Measurements from ENCODE around the gene MCF2L.

GRCh38 chr13:113084943-113085540 is 116.0 kb downstream of the MCF2L start:
- TF ChIP-seq POLR2AphosphoS5 (IDR thresholded peaks at IDR 0.05) (no peak), POLR2A (IDR thresholded peaks at IDR 0.05) (no peak)
- TF ChIP-seq, protein P1, sequence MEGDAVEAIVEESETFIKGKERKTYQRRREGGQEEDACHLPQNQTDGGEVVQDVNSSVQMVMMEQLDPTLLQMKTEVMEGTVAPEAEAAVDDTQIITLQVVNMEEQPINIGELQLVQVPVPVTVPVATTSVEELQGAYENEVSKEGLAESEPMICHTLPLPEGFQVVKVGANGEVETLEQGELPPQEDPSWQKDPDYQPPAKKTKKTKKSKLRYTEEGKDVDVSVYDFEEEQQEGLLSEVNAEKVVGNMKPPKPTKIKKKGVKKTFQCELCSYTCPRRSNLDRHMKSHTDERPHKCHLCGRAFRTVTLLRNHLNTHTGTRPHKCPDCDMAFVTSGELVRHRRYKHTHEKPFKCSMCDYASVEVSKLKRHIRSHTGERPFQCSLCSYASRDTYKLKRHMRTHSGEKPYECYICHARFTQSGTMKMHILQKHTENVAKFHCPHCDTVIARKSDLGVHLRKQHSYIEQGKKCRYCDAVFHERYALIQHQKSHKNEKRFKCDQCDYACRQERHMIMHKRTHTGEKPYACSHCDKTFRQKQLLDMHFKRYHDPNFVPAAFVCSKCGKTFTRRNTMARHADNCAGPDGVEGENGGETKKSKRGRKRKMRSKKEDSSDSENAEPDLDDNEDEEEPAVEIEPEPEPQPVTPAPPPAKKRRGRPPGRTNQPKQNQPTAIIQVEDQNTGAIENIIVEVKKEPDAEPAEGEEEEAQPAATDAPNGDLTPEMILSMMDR (IDR thresholded peaks at IDR 0.05) = no peak
